Neural cell (in vitro differentiated cells): Measurements from ENCODE around the gene ANKEF1. TPM values are rescaled to one million over a fixed set of nuclear protein-coding genes. Genes with fewer than 3 reads are reported as not detected.

Source experiments
- H2AFZ ChIP-seq: fragments of 200-600, 300-800 bp; sonication (generic), shearing (Covaris generic); 2 replicates; pipeline ENCODE4 v1.6.0; 2014; ENCODE audit warnings: low read depth, mild to moderate bottlenecking, antibody characterized with exemption, low read length, moderate library complexity
- H3F3A ChIP-seq: fragments of 200-600 bp; shearing (Covaris generic); 2 replicates; pipeline ENCODE4 v1.6.1; 2016; ENCODE audit warnings: mild to moderate bottlenecking, moderate library complexity, mixed read lengths, antibody characterized with exemption, low read length; ENCODE audit not compliant: insufficient read depth, poor library complexity, severe bottlenecking
- H3K27ac ChIP-seq: fragments of 200-600, 300-800 bp; sonication (generic), shearing (Covaris generic); 2 replicates; pipeline ENCODE4 v1.5.1; 2014; ENCODE audit warnings: mild to moderate bottlenecking, low read length, moderate library complexity
- H3K27me3 ChIP-seq: fragments of 300-800, 200-600 bp; sonication (generic), shearing (Covaris generic); 2 replicates; pipeline ENCODE4 v1.6.0; 2014; ENCODE audit warnings: mild to moderate bottlenecking, low read depth, low read length, moderate library complexity; ENCODE audit not compliant: insufficient read depth
- H3K36me3 ChIP-seq: fragments of 300-800, 200-600 bp; sonication (generic), shearing (Covaris generic); 2 replicates; pipeline ENCODE4 v1.5.1; 2014; ENCODE audit warnings: mild to moderate bottlenecking, antibody characterized with exemption, low read length, moderate library complexity; ENCODE audit not compliant: insufficient read depth
- H3K4me2 ChIP-seq: fragments of 300-800, 200-600 bp; sonication (generic), shearing (Covaris generic); 2 replicates; pipeline ENCODE4 v1.6.0; 2014; ENCODE audit warnings: mild to moderate bottlenecking, low read length
- H3K4me3 ChIP-seq: fragments of 300-800, 200-600 bp; sonication (generic), shearing (Covaris generic); 2 replicates; pipeline ENCODE4 v1.5.1; 2014; ENCODE audit warnings: mild to moderate bottlenecking, low read length, moderate library complexity
- H3K79me2 ChIP-seq: fragments of 200-600 bp; shearing (Covaris generic); replicated peaks from 2 replicates; pipeline ENCODE4 v1.6.0; 2014; ENCODE audit warnings: mild to moderate bottlenecking, low read length, moderate library complexity; ENCODE audit not compliant: insufficient read depth
- H3K9ac ChIP-seq: fragments of 300-800, 200-600 bp; sonication (generic), shearing (Covaris generic); 2 replicates; pipeline ENCODE4 v1.6.1; 2016; ENCODE audit warnings: mild to moderate bottlenecking, low read length, mixed read lengths
- H3K9me2 ChIP-seq: fragments of 200-600 bp; shearing (Covaris generic); 2 replicates; pipeline ENCODE4 v1.6.1; 2016; ENCODE audit warnings: mild to moderate bottlenecking, low read length, mixed read lengths; ENCODE audit not compliant: insufficient read depth
- H3K9me3 ChIP-seq: fragments of 200-600, 300-800 bp; sonication (generic), shearing (Covaris generic); 2 replicates; pipeline ENCODE4 v1.6.1; 2016; ENCODE audit warnings: mild to moderate bottlenecking, mixed run types, low read length, moderate library complexity, mixed read lengths
- H4K20me1 ChIP-seq: fragments of 200-600 bp; shearing (Covaris generic); 2 replicates; pipeline ENCODE4 v1.6.1; 2016; ENCODE audit warnings: mild to moderate bottlenecking, mixed run types; ENCODE audit not compliant: insufficient read depth
- EP300 ChIP-seq: fragments of 450-650 bp; conservative IDR thresholded peaks from 2 replicates; pipeline ENCODE4 v1.6.1; 2014; ENCODE audit warnings: antibody characterized with exemption, mild to moderate bottlenecking, moderate library complexity; ENCODE audit not compliant: poor library complexity, severe bottlenecking
- EZH2 ChIP-seq: fragments of 200-600, 300-800 bp; shearing (Covaris generic), sonication (generic); IDR thresholded peaks from 2 replicates; pipeline ENCODE4 v1.6.1; 2014; ENCODE audit warnings: antibody characterized with exemption, low read length, borderline replicate concordance, mild to moderate bottlenecking; ENCODE audit not compliant: insufficient read depth, poor library complexity, severe bottlenecking
- MXI1 ChIP-seq: fragments of 450-650 bp; conservative IDR thresholded peaks from 2 replicates; pipeline ENCODE4 v1.6.1; 2014; ENCODE audit warnings: antibody characterized with exemption, mild to moderate bottlenecking; ENCODE audit not compliant: poor library complexity, severe bottlenecking
- POLR2AphosphoS5 ChIP-seq: IDR thresholded peaks from 2 replicates; pipeline ENCODE4 v1.6.1; 2012
- RAD21 ChIP-seq: fragments of 450-650 bp; conservative IDR thresholded peaks from 2 replicates; pipeline ENCODE4 v1.6.1; 2014; ENCODE audit warnings: antibody characterized with exemption, mild to moderate bottlenecking, moderate library complexity
- SMC3 ChIP-seq: fragments of 450-650 bp; conservative IDR thresholded peaks from 2 replicates; pipeline ENCODE4 v1.6.1; 2014; ENCODE audit warnings: antibody characterized with exemption, mild to moderate bottlenecking, moderate library complexity; ENCODE audit not compliant: poor library complexity
- TAF1 ChIP-seq: IDR thresholded peaks from 2 replicates; pipeline ENCODE4 v1.6.1; 2012; ENCODE audit warnings: low read depth
- polyA plus RNA-seq: library from polyadenylated mRNA; depleted of rRNA; stranded (reverse); fragments of >200 nt; gene quantifications from 2 replicates; pipeline ENCODE4 v1.2.3, GENCODE V29; 2014
- TF ChIP-seq, protein P1 (sequence below): fragments of 450-650 bp; IDR thresholded peaks from 2 replicates; pipeline ENCODE4 v1.5.1; 2014; ENCODE audit warnings: antibody characterized with exemption, mild to moderate bottlenecking, moderate library complexity; ENCODE audit not compliant: poor library complexity, severe bottlenecking
- TF ChIP-seq, protein P2 (sequence below): IDR thresholded peaks from 2 replicates; pipeline ENCODE4 v1.6.1; 2012; ENCODE audit warnings: borderline replicate concordance

Gene ANKEF1
- polyA plus RNA-seq, 1 donor from 2014 or later = 3.5 TPM

DNA sequence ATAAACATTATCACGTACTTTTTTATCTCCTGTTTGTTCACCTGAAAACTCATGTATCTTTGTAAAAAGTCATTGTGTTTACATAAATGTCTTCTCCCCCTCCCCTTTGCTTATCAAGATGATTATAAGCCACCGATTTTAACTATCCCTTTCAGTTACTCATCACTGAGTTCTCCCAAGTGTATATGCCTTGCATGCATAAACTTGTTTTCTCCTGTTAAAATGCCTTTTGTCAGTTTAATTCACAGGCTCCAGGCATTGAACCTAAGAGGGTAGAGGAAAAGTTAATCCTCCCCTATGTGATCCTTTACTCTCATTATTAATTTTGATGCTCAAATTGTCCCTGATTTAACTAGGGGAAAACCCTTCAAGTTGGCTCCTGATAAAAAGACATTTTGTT is 24.2 kb downstream of the ANKEF1 start:
- H3K27me3 ChIP-seq = no peaks in the 10 kb centered on the region
- no peaks in the 10 kb centered on the region for H3K9me3 ChIP-seq
- H3K79me2 ChIP-seq = no peaks in the 10 kb centered on the region
- no peak overlapping the region for H2AFZ ChIP-seq
- H3K27ac ChIP-seq = no peak overlapping the region
- no peaks in the 10 kb centered on the region for H4K20me1 ChIP-seq
- H3F3A ChIP-seq = no peaks in the 10 kb centered on the region
- H3K4me3 ChIP-seq = no peak overlapping the region
- H3K4me2 ChIP-seq = no peak overlapping the region
- no peaks in the 10 kb centered on the region for H3K36me3 ChIP-seq
- no peak for TF ChIP-seq RAD21
- TF ChIP-seq TAF1 = no peak
- no peak for TF ChIP-seq EZH2
- no peak for TF ChIP-seq POLR2AphosphoS5
- TF ChIP-seq, protein P1, sequence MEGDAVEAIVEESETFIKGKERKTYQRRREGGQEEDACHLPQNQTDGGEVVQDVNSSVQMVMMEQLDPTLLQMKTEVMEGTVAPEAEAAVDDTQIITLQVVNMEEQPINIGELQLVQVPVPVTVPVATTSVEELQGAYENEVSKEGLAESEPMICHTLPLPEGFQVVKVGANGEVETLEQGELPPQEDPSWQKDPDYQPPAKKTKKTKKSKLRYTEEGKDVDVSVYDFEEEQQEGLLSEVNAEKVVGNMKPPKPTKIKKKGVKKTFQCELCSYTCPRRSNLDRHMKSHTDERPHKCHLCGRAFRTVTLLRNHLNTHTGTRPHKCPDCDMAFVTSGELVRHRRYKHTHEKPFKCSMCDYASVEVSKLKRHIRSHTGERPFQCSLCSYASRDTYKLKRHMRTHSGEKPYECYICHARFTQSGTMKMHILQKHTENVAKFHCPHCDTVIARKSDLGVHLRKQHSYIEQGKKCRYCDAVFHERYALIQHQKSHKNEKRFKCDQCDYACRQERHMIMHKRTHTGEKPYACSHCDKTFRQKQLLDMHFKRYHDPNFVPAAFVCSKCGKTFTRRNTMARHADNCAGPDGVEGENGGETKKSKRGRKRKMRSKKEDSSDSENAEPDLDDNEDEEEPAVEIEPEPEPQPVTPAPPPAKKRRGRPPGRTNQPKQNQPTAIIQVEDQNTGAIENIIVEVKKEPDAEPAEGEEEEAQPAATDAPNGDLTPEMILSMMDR = no peak
- TF ChIP-seq MXI1 = no peak
- no peak for TF ChIP-seq EP300
- TF ChIP-seq, protein P2, sequence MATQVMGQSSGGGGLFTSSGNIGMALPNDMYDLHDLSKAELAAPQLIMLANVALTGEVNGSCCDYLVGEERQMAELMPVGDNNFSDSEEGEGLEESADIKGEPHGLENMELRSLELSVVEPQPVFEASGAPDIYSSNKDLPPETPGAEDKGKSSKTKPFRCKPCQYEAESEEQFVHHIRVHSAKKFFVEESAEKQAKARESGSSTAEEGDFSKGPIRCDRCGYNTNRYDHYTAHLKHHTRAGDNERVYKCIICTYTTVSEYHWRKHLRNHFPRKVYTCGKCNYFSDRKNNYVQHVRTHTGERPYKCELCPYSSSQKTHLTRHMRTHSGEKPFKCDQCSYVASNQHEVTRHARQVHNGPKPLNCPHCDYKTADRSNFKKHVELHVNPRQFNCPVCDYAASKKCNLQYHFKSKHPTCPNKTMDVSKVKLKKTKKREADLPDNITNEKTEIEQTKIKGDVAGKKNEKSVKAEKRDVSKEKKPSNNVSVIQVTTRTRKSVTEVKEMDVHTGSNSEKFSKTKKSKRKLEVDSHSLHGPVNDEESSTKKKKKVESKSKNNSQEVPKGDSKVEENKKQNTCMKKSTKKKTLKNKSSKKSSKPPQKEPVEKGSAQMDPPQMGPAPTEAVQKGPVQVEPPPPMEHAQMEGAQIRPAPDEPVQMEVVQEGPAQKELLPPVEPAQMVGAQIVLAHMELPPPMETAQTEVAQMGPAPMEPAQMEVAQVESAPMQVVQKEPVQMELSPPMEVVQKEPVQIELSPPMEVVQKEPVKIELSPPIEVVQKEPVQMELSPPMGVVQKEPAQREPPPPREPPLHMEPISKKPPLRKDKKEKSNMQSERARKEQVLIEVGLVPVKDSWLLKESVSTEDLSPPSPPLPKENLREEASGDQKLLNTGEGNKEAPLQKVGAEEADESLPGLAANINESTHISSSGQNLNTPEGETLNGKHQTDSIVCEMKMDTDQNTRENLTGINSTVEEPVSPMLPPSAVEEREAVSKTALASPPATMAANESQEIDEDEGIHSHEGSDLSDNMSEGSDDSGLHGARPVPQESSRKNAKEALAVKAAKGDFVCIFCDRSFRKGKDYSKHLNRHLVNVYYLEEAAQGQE = no peak
- no peak for TF ChIP-seq SMC3
- H3K9me2 ChIP-seq = no peaks in the 10 kb centered on the region
- no peak overlapping the region for H3K9ac ChIP-seq

DNA sequence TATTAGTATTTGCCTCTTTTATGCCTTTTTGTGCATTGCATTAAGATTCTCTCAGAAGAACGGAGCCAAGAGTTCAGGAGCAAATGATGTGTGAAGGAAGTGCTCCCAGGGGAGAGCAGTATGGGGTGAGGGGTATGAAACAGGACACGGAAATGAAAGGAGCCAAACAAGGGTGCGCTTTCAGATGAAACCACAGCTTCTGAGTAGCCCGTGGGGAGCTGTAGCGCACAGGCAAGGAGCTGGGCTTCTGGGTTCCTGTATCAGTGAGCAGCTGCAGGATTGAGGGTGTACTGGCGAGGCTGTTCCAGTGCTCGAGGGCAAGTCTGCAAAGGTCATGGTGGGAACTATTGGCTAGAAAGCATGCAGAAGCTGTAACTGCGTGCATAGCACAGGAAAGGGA is 25.4 kb downstream of the ANKEF1 start:
- H2AFZ ChIP-seq = no peak overlapping the region
- TF ChIP-seq EP300 = no peak
- TF ChIP-seq, protein P1 = no peak
- no peak for TF ChIP-seq TAF1
- TF ChIP-seq MXI1 = no peak
- no peak for TF ChIP-seq RAD21
- no peak overlapping the region for H3K27ac ChIP-seq
- H3K79me2 ChIP-seq = no peaks in the 10 kb centered on the region
- no peaks in the 10 kb centered on the region for H3K27me3 ChIP-seq
- no peak overlapping the region for H3K4me2 ChIP-seq
- H3K36me3 ChIP-seq = no peaks in the 10 kb centered on the region
- no peak overlapping the region for H3K4me3 ChIP-seq
- H4K20me1 ChIP-seq = no peaks in the 10 kb centered on the region
- no peaks in the 10 kb centered on the region for H3K9me2 ChIP-seq
- H3K9ac ChIP-seq = no peak overlapping the region
- H3K9me3 ChIP-seq = no peaks in the 10 kb centered on the region
- H3F3A ChIP-seq = no peaks in the 10 kb centered on the region
